Heart left ventricle (tissue), 13 donors: Measurements from ENCODE around the gene EML1.

ENCODE experiments used
- CTCF ChIP-seq, 12 donors: fragments of 200-600 bp; sonication (generic) in 4 of 12; IDR thresholded peaks; one replicate each; pipeline versions ENCODE4 v1.5.0 to v1.8.0; 2018 to 2022; ENCODE audit warnings: antibody characterized with exemption in 12 of 12, mild to moderate bottlenecking in 5 of 12
- POLR2A ChIP-seq, 2 donors: fragments of 450-650 bp; IDR thresholded peaks; one replicate each; pipeline ENCODE4 v1.6.1; 2017; ENCODE audit warnings: antibody characterized with exemption in 2 of 2, mild to moderate bottlenecking in 2 of 2, moderate library complexity in 2 of 2
- donor health status: ischemic (EF 13 %, LVEDD 7.1; RV severe dilation, severe dysfunction).
- donor health status: DM: no; HTN: yes; CAD: no.
- donor health status: DM: no; HTN: no; CAD: no.
- donor health status: ischemic (EF 25% LVEDD 6.9; RV normal size, moderate dysfunction).
- donor health status: ischemic (EF 25% LVEDD 5.7; RV mildly dilated, moderate dysfunction).
- donor health status: ischemic (EF 35%, LVEDD 5.7; RV mildly dilated, moderate dysfunction).
- donor health status: nonischemic (EF 11% LVEDD 7.7; RV severe dilation, severe dysfunction).
- donor health status: DM: yes; HTN: yes; CAD: no.
- donor health status: PGD.
- donor health status: ischemic (EF 29% LVEDD 5.4; RV normal size, mild dysfunction).
- donor health status: nonischemic (EF 23%, LVEDD 6.1; RV moderate dilation, normal function).

- TF ChIP-seq CTCF (IDR thresholded peaks at IDR 0.05) (no peak), POLR2A (IDR thresholded peaks at IDR 0.05) (no peak)
Observed at GRCh38 chr14:99880651-99881420, 87.6 kb downstream of the EML1 start.
